Motor neuron (in vitro differentiated cells): ENCODE results near the gene ZNF217. TPM values are rescaled to one million over a fixed set of nuclear protein-coding genes. Genes with fewer than 3 reads are reported as not detected.
A peak's percentile ranks its signal among the peaks of the same experiment; 100 is the strongest.
"Not testable (repeated sequence)": the region's sequence is repeated elsewhere in the genome, so short reads cannot be mapped to it uniquely, and the experiment has no call there.

ENCODE experiments used
- ATAC-seq, 8 experiments: fragments of 200-7000 bp; cut with Tn5 transposase; replicated peaks in 6 of 8; 2 replicates each; pipeline ENCODE4 v1.8.0; 2021; ENCODE audit warnings: mild to moderate bottlenecking in 8 of 8, moderate library complexity in 8 of 8
- H3K27ac ChIP-seq, 2 donors: fragments of 250-450 bp; sonication (Bioruptor Pico); 2 replicates each; pipeline ENCODE4 v1.9.0; 2021; ENCODE audit warnings: antibody characterized with exemption in 2 of 2, mild to moderate bottlenecking in 2 of 2, moderate library complexity in 1 of 2
- H3K4me1 ChIP-seq, 2 donors: fragments of 250-450 bp; sonication (Bioruptor Pico); replicated peaks in 1 of 2; 2 replicates each; pipeline ENCODE4 v1.6.1; 2021; ENCODE audit warnings: antibody characterized with exemption in 2 of 2, mild to moderate bottlenecking in 2 of 2, moderate library complexity in 1 of 2
- H3K4me3 ChIP-seq, 5 donors: fragments of 250-450 bp; sonication (Bioruptor Pico); 2 replicates each; pipeline ENCODE4 v1.9.0; 2021; ENCODE audit warnings: antibody characterized with exemption in 5 of 5, mild to moderate bottlenecking in 5 of 5, moderate library complexity in 4 of 5
- WGBS, 10 experiments: fragments of 450-650 bp; shearing (Covaris generic); methylation state at CpG; one replicate each; pipeline ENCODE4 v1.0.0; 2022; 5-methylcytosine and 5-hydroxymethylcytosine counted together
- in situ Hi-C, 9 experiments: fragments of 400-800 bp; cut with MboI; loops; one replicate each; pipeline ENCODE4 v1.15.0; 2021; ENCODE audit warnings: low sequenced_read_pairs in 9 of 9, low pct_unique_long_range_greater_than_20kb in 2 of 9; ENCODE audit not compliant: unreplicated experiment in 9 of 9
- total RNA-seq, 8 experiments: library from RNA; unstranded; fragments of 300-600 nt; gene quantifications; 2 replicates each; pipeline versions ENCODE4 v1.2.3 to v1.2.4, GENCODE V29; 2022

The ZNF217 gene
- total RNA-seq, 8 experiments from 2014 or later, result 5.2 to 51.5 (median 13.2) TPM

- no peak overlapping the region for H3K27ac ChIP-seq
- peaks cover 13 to 14% of the 10 kb centered on the region in 2 donors for H3K4me1 ChIP-seq
- no peak for ATAC-seq
- H3K4me3 ChIP-seq, result no peak overlapping the region
- 85 to 100% (median 93%) methylated on average over 1 to 19 of the region's 23 CpGs; no CpG with 5 or more reads in 2 of the 10 experiments for WGBS, 10 experiments
- in situ Hi-C loops, result loop anchor here (10.0 to 25.0 kb wide), 7 partner anchors 237 to 612 kb away; partner anchors contain the start of gene BCAS1 (in 4 of the 9)
Measured at GRCh38 chr20:53575481-53576194, 18.0 kb downstream of the ZNF217 start.

- in situ Hi-C loops, result loop anchor here (10.0 to 25.0 kb wide), 8 partner anchors 237 to 637 kb away; partner anchors contain the start of genes BCAS1 (in 5 of the 9) and PFDN4 (in 1 of the 9)
- ATAC-seq, result no peak
- Histone ChIP-seq H3K4me1 (peaks cover 10 to 13% of the 10 kb centered on the region in 2 donors), H3K27ac (no peak overlapping the region), H3K4me3 (no peak overlapping the region)
- 56 to 100% (median 94%) methylated on average over 1 to 6 of the region's 6 CpGs; no CpG with 5 or more reads in 1 of the 10 experiments for WGBS, 10 experiments
Measured at GRCh38 chr20:53574819-53575218, 18.8 kb downstream of the ZNF217 start.

GRCh38 chr20:53574259-53574789 lies 19.3 kb downstream of the ZNF217 start:
- H3K27ac ChIP-seq, result no peak overlapping the region
- no peak overlapping the region for H3K4me3 ChIP-seq
- ATAC-seq, result no peak
- 90 to 100% (median 96%) methylated on average over 2 to 13 of the region's 14 CpGs for WGBS, 10 experiments
- H3K4me1 ChIP-seq, result peaks cover 5 to 9% of the 10 kb centered on the region in 2 donors
- in situ Hi-C loops, result loop anchor here in 4 of 9 experiments (10.0 to 25.0 kb wide), 5 partner anchors 340 to 638 kb away; partner anchors contain the start of genes BCAS1 (in 1 of the 4) and PFDN4 (in 1 of the 4)

GRCh38 chr20:53571555-53572286 lies 21.9 kb downstream of the ZNF217 start:
- no peak for ATAC-seq
- 86 to 100% (median 93%) methylated on average over 2 to 10 of the region's 10 CpGs; no CpG with 5 or more reads in 1 of the 10 experiments for WGBS, 10 experiments
- Histone ChIP-seq H3K4me3 (no peak overlapping the region), H3K27ac (no peak overlapping the region), H3K4me1 (no peaks in the 10 kb centered on the region)
- in situ Hi-C loops, result loop anchor here in 4 of 9 experiments (10.0 to 25.0 kb wide), 5 partner anchors 343 to 641 kb away; partner anchors contain the start of genes BCAS1 (in 1 of the 4) and PFDN4 (in 1 of the 4)

- WGBS, 10 experiments, result 64 to 100% (median 93%) methylated on average over 2 to 12 of the region's 12 CpGs
- in situ Hi-C loops, result loop anchor here in 4 of 9 experiments (10.0 to 25.0 kb wide), 5 partner anchors 344 to 642 kb away; partner anchors contain the start of genes BCAS1 (in 1 of the 4) and PFDN4 (in 1 of the 4)
- Histone ChIP-seq H3K4me3 (no peak overlapping the region), H3K27ac (no peak overlapping the region), H3K4me1 (no peaks in the 10 kb centered on the region)
- no peak for ATAC-seq
Measured at GRCh38 chr20:53570446-53571276, 23.0 kb downstream of the ZNF217 start.

GRCh38 chr20:53569606-53570307 lies 23.9 kb downstream of the ZNF217 start:
- no peak overlapping the region for H3K4me3 ChIP-seq
- no peak for ATAC-seq
- WGBS, 10 experiments, result 44 to 100% (median 92%) methylated on average over 1 to 6 of the region's 7 CpGs; no CpG with 5 or more reads in 1 of the 10 experiments
- H3K27ac ChIP-seq, result no peak overlapping the region
- in situ Hi-C loops, result loop anchor here in 4 of 9 experiments (10.0 to 25.0 kb wide), 5 partner anchors 345 to 643 kb away; partner anchors contain the start of genes BCAS1 (in 1 of the 4) and PFDN4 (in 1 of the 4)
- no peaks in the 10 kb centered on the region for H3K4me1 ChIP-seq

- 90 to 100% (median 100%) methylated on average over 1 to 2 of the region's 2 CpGs for WGBS, 10 experiments
- ATAC-seq, result no peak
- H3K4me3 ChIP-seq, result no peak overlapping the region
- in situ Hi-C loops, result loop anchor here in 2 of 9 experiments (25.0 kb wide), 3 partner anchors 368 to 643 kb away; partner anchors contain the start of genes BCAS1 (in 1 of the 2) and PFDN4 (in 1 of the 2)
- no peaks in the 10 kb centered on the region for H3K4me1 ChIP-seq
- no peak overlapping the region for H3K27ac ChIP-seq
Measured at GRCh38 chr20:53569005-53569404, 24.6 kb downstream of the ZNF217 start.

GRCh38 chr20:53568351-53568750 lies 25.3 kb downstream of the ZNF217 start:
- Histone ChIP-seq H3K4me3 (no peak overlapping the region), H3K4me1 (no peaks in the 10 kb centered on the region), H3K27ac (no peak overlapping the region)
- in situ Hi-C loops, result loop anchor here in 2 of 9 experiments (25.0 kb wide), 3 partner anchors 369 to 644 kb away; partner anchors contain the start of genes BCAS1 (in 1 of the 2) and PFDN4 (in 1 of the 2)
- 76 to 100% (median 91%) methylated on average over 2 to 7 of the region's 8 CpGs for WGBS, 10 experiments
- ATAC-seq, result no peak

- in situ Hi-C loops, result loop anchor here in 2 of 9 experiments (25.0 kb wide), 3 partner anchors 370 to 645 kb away; partner anchors contain the start of genes BCAS1 (in 1 of the 2) and PFDN4 (in 1 of the 2)
Measured at GRCh38 chr20:53567379-53567917, 26.2 kb downstream of the ZNF217 start.

GRCh38 chr20:53566623-53567022 lies 27.0 kb downstream of the ZNF217 start:
- H3K4me3 ChIP-seq, H3K4me1 ChIP-seq, ATAC-seq, H3K27ac ChIP-seq: not testable (repeated sequence)
- in situ Hi-C loops, result loop anchor here in 2 of 9 experiments (25.0 kb wide), 3 partner anchors 371 to 646 kb away; partner anchors contain the start of genes BCAS1 (in 1 of the 2) and PFDN4 (in 1 of the 2)
- 88 to 100% (median 97%) methylated on average over 2 to 9 of the region's 9 CpGs; no CpG with 5 or more reads in 2 of the 10 experiments for WGBS, 10 experiments

More at GRCh38 chr20:53567379-53567917, 26.2 kb downstream of the ZNF217 start:
- WGBS, 10 experiments, result 63 to 100% (median 92%) methylated on average over 2 to 3 of the region's 3 CpGs
- H3K4me1 ChIP-seq, result no peaks in the 10 kb centered on the region
- no peak overlapping the region for H3K4me3 ChIP-seq
- peak in 3 of 8 experiments; percentile 42 to 72 (median 59) for ATAC-seq
- H3K27ac ChIP-seq, result no peak overlapping the region

GRCh38 chr20:53565254-53565653 lies 28.4 kb downstream of the ZNF217 start:
- Histone ChIP-seq H3K4me1 (no peaks in the 10 kb centered on the region), H3K27ac (no peak overlapping the region), H3K4me3 (no peak overlapping the region)
- 85 to 100% (median 94%) methylated on average over 1 to 7 of the region's 11 CpGs; no CpG with 5 or more reads in 2 of the 10 experiments for WGBS, 10 experiments
- in situ Hi-C loops, result loop anchor here in 2 of 9 experiments (25.0 kb wide), 3 partner anchors 372 to 647 kb away; partner anchors contain the start of genes BCAS1 (in 1 of the 2) and PFDN4 (in 1 of the 2)
- ATAC-seq, result no peak
